Measurements from ENCODE around the gene ARL4A.

Gene ARL4A

GRCh38 chr7:12695965-12696364 is 8.5 kb downstream of the ARL4A start:
- TF ChIP-seq SPI1 (IDR thresholded peaks at IDR 0.05; ENCODE audit: low read depth, low read length) (no peak), TAF1 (IDR thresholded peaks at IDR 0.05; ENCODE audit: low read depth, low read length) (no peak), POLR2A (IDR thresholded peaks at IDR 0.05; ENCODE audit: low read depth, low read length) (no peak), PAX5 (IDR thresholded peaks at IDR 0.05; ENCODE audit: insufficient read depth, low read length, severe bottlenecking) (no peak), POU2F2 (IDR thresholded peaks at IDR 0.05; ENCODE audit: low read depth, low read length) (no peak), POLR2AphosphoS5 (IDR thresholded peaks at IDR 0.05; ENCODE audit: low read depth, low read length) (no peak)
- FAIRE-seq (no peak), DNase-seq (ENCODE audit: insufficient read length, low spot score) (no peak)

GRCh38 chr7:12699299-12699698 is 11.9 kb downstream of the ARL4A start:
- FAIRE-seq (no peak), DNase-seq (ENCODE audit: insufficient read length, low spot score) (no peak)
- TF ChIP-seq TAF1 (IDR thresholded peaks at IDR 0.05; ENCODE audit: low read depth, low read length), result no peak
- TF ChIP-seq POU2F2 (IDR thresholded peaks at IDR 0.05; ENCODE audit: low read depth, low read length), result no peak
- TF ChIP-seq POLR2AphosphoS5 (IDR thresholded peaks at IDR 0.05; ENCODE audit: low read depth, low read length), result no peak
- no peak for TF ChIP-seq POLR2A (IDR thresholded peaks at IDR 0.05; ENCODE audit: low read depth, low read length)
- no peak for TF ChIP-seq PAX5 (IDR thresholded peaks at IDR 0.05; ENCODE audit: insufficient read depth, low read length, severe bottlenecking)
- no peak for TF ChIP-seq SPI1 (IDR thresholded peaks at IDR 0.05; ENCODE audit: low read depth, low read length)

GRCh38 chr7:12701433-12701832 is 14.0 kb downstream of the ARL4A start:
- FAIRE-seq (no peak), DNase-seq (ENCODE audit: insufficient read length, low spot score) (no peak)
- TF ChIP-seq TAF1 (IDR thresholded peaks at IDR 0.05; ENCODE audit: low read depth, low read length) (no peak), PAX5 (IDR thresholded peaks at IDR 0.05; ENCODE audit: insufficient read depth, low read length, severe bottlenecking) (no peak), POLR2A (IDR thresholded peaks at IDR 0.05; ENCODE audit: low read depth, low read length) (no peak), SPI1 (IDR thresholded peaks at IDR 0.05; ENCODE audit: low read depth, low read length) (no peak), POLR2AphosphoS5 (IDR thresholded peaks at IDR 0.05; ENCODE audit: low read depth, low read length) (no peak), POU2F2 (IDR thresholded peaks at IDR 0.05; ENCODE audit: low read depth, low read length) (no peak)

GRCh38 chr7:12703881-12704280 is 16.4 kb downstream of the ARL4A start:
- TF ChIP-seq POU2F2 (IDR thresholded peaks at IDR 0.05; ENCODE audit: low read depth, low read length) (no peak), PAX5 (IDR thresholded peaks at IDR 0.05; ENCODE audit: insufficient read depth, low read length, severe bottlenecking) (no peak), POLR2A (IDR thresholded peaks at IDR 0.05; ENCODE audit: low read depth, low read length) (no peak), POLR2AphosphoS5 (IDR thresholded peaks at IDR 0.05; ENCODE audit: low read depth, low read length) (no peak), SPI1 (IDR thresholded peaks at IDR 0.05; ENCODE audit: low read depth, low read length) (no peak), TAF1 (IDR thresholded peaks at IDR 0.05; ENCODE audit: low read depth, low read length) (no peak)
- DNase-seq (ENCODE audit: insufficient read length, low spot score), result no peak
- FAIRE-seq, result no peak

- FAIRE-seq, result no peak
- no peak for DNase-seq (ENCODE audit: insufficient read length, low spot score)
- TF ChIP-seq POLR2A (IDR thresholded peaks at IDR 0.05; ENCODE audit: low read depth, low read length) (no peak), POU2F2 (IDR thresholded peaks at IDR 0.05; ENCODE audit: low read depth, low read length) (no peak), TAF1 (IDR thresholded peaks at IDR 0.05; ENCODE audit: low read depth, low read length) (no peak), POLR2AphosphoS5 (IDR thresholded peaks at IDR 0.05; ENCODE audit: low read depth, low read length) (no peak), SPI1 (IDR thresholded peaks at IDR 0.05; ENCODE audit: low read depth, low read length) (no peak), PAX5 (IDR thresholded peaks at IDR 0.05; ENCODE audit: insufficient read depth, low read length, severe bottlenecking) (no peak)
Observed at GRCh38 chr7:12705878-12706277, 18.4 kb downstream of the ARL4A start.

- TF ChIP-seq SPI1 (IDR thresholded peaks at IDR 0.05; ENCODE audit: low read depth, low read length), result no peak
- TF ChIP-seq POU2F2 (IDR thresholded peaks at IDR 0.05; ENCODE audit: low read depth, low read length), result no peak
- TF ChIP-seq POLR2AphosphoS5 (IDR thresholded peaks at IDR 0.05; ENCODE audit: low read depth, low read length), result no peak
- no peak for TF ChIP-seq TAF1 (IDR thresholded peaks at IDR 0.05; ENCODE audit: low read depth, low read length)
- no peak for TF ChIP-seq POLR2A (IDR thresholded peaks at IDR 0.05; ENCODE audit: low read depth, low read length)
- TF ChIP-seq PAX5 (IDR thresholded peaks at IDR 0.05; ENCODE audit: insufficient read depth, low read length, severe bottlenecking), result no peak
- FAIRE-seq, result no peak
Observed at GRCh38 chr7:12706900-12707536, 19.6 kb downstream of the ARL4A start.

GRCh38 chr7:12708314-12708713 is 20.9 kb downstream of the ARL4A start:
- FAIRE-seq (no peak), DNase-seq (ENCODE audit: insufficient read length, low spot score) (no peak)
- TF ChIP-seq POU2F2 (IDR thresholded peaks at IDR 0.05; ENCODE audit: low read depth, low read length), result no peak
- no peak for TF ChIP-seq POLR2AphosphoS5 (IDR thresholded peaks at IDR 0.05; ENCODE audit: low read depth, low read length)
- TF ChIP-seq SPI1 (IDR thresholded peaks at IDR 0.05; ENCODE audit: low read depth, low read length), result no peak
- TF ChIP-seq POLR2A (IDR thresholded peaks at IDR 0.05; ENCODE audit: low read depth, low read length), result no peak
- TF ChIP-seq PAX5 (IDR thresholded peaks at IDR 0.05; ENCODE audit: insufficient read depth, low read length, severe bottlenecking), result no peak
- TF ChIP-seq TAF1 (IDR thresholded peaks at IDR 0.05; ENCODE audit: low read depth, low read length), result no peak

More at GRCh38 chr7:12706900-12707536, 19.6 kb downstream of the ARL4A start:
- no peak for DNase-seq (ENCODE audit: insufficient read length, low spot score)

GRCh38 chr7:12709726-12710502 is 22.5 kb downstream of the ARL4A start:
- TF ChIP-seq SPI1 (IDR thresholded peaks at IDR 0.05; ENCODE audit: low read depth, low read length) (no peak), PAX5 (IDR thresholded peaks at IDR 0.05; ENCODE audit: insufficient read depth, low read length, severe bottlenecking) (no peak), POLR2A (IDR thresholded peaks at IDR 0.05; ENCODE audit: low read depth, low read length) (no peak), TAF1 (IDR thresholded peaks at IDR 0.05; ENCODE audit: low read depth, low read length) (no peak), POLR2AphosphoS5 (IDR thresholded peaks at IDR 0.05; ENCODE audit: low read depth, low read length) (no peak), POU2F2 (IDR thresholded peaks at IDR 0.05; ENCODE audit: low read depth, low read length) (no peak)
- FAIRE-seq (no peak), DNase-seq (ENCODE audit: insufficient read length, low spot score) (no peak)

GRCh38 chr7:12711124-12711523 is 23.7 kb downstream of the ARL4A start:
- no peak for TF ChIP-seq POU2F2 (IDR thresholded peaks at IDR 0.05; ENCODE audit: low read depth, low read length)
- TF ChIP-seq PAX5 (IDR thresholded peaks at IDR 0.05; ENCODE audit: insufficient read depth, low read length, severe bottlenecking), result no peak
- TF ChIP-seq POLR2AphosphoS5 (IDR thresholded peaks at IDR 0.05; ENCODE audit: low read depth, low read length), result no peak
- no peak for TF ChIP-seq TAF1 (IDR thresholded peaks at IDR 0.05; ENCODE audit: low read depth, low read length)
- TF ChIP-seq POLR2A (IDR thresholded peaks at IDR 0.05; ENCODE audit: low read depth, low read length), result no peak
- TF ChIP-seq SPI1 (IDR thresholded peaks at IDR 0.05; ENCODE audit: low read depth, low read length), result no peak
- DNase-seq (ENCODE audit: insufficient read length, low spot score) (no peak), FAIRE-seq (no peak)

Data from GM12891 (cell line).